ENCODE measurements around the gene ARSB.
"Not testable (repeated sequence)": the region's sequence is repeated elsewhere in the genome, so short reads cannot be mapped to it uniquely, and the experiment has no call there.

ARSB gene

GRCh38 chr5:78858364-78858763, 126.7 kb downstream of the ARSB start:
- no peak overlapping the region for H3K4me2 ChIP-seq (ENCODE audit: low read length)
- H3K36me3 ChIP-seq (ENCODE audit: control insufficient read depth, low read length): no peaks in the 10 kb centered on the region
- H4K20me1 ChIP-seq (ENCODE audit: control insufficient read depth, insufficient read depth, low read depth, low read length): no peaks in the 10 kb centered on the region
- no peaks in the 10 kb centered on the region for H3F3A ChIP-seq (ENCODE audit: control insufficient read depth, insufficient read depth)
- H3K4me1 ChIP-seq (ENCODE audit: control insufficient read depth, low read length): no peaks in the 10 kb centered on the region
- no peak for TF ChIP-seq CTCF (IDR thresholded peaks at IDR 0.05; ENCODE audit: low read depth, low read length, poor library complexity, severe bottlenecking)
- no peak for TF ChIP-seq EZH2phosphoT487 (IDR thresholded peaks at IDR 0.05; ENCODE audit: borderline replicate concordance, low read length)
- no peak overlapping the region for H3K4me3 ChIP-seq (ENCODE audit: low read length)
- H3K27ac ChIP-seq (ENCODE audit: low read depth, low read length): no peak overlapping the region
- no peaks in the 10 kb centered on the region for H3K79me2 ChIP-seq (ENCODE audit: control insufficient read depth, low read length)
- peaks cover 8% of the 10 kb centered on the region; the same call in 1 of the 2 replicates for H3K9me3 ChIP-seq (ENCODE audit: control insufficient read depth, insufficient read depth, low read length)
- H3K9me2 ChIP-seq (replicated peaks; ENCODE audit: control insufficient read depth, low read length): no peaks in the 10 kb centered on the region
- no peaks in the 10 kb centered on the region for H3K27me3 ChIP-seq (ENCODE audit: control insufficient read depth, low read length)

- no peaks in the 10 kb centered on the region for H3F3A ChIP-seq (ENCODE audit: control insufficient read depth, insufficient read depth)
- H3K4me3 ChIP-seq (ENCODE audit: low read length): no peak overlapping the region
- H3K27ac ChIP-seq (ENCODE audit: low read depth, low read length): no peak overlapping the region
- no peaks in the 10 kb centered on the region for H4K20me1 ChIP-seq (ENCODE audit: control insufficient read depth, insufficient read depth, low read depth, low read length)
- H3K27me3 ChIP-seq (ENCODE audit: control insufficient read depth, low read length): no peaks in the 10 kb centered on the region
- TF ChIP-seq CTCF (IDR thresholded peaks at IDR 0.05; ENCODE audit: low read depth, low read length, poor library complexity, severe bottlenecking) (no peak), EZH2phosphoT487 (IDR thresholded peaks at IDR 0.05; ENCODE audit: borderline replicate concordance, low read length) (no peak)
- no peaks in the 10 kb centered on the region for H3K36me3 ChIP-seq (ENCODE audit: control insufficient read depth, low read length)
- peaks cover 8% of the 10 kb centered on the region; the same call in 1 of the 2 replicates for H3K9me3 ChIP-seq (ENCODE audit: control insufficient read depth, insufficient read depth, low read length)
- no peaks in the 10 kb centered on the region for H3K79me2 ChIP-seq (ENCODE audit: control insufficient read depth, low read length)
- no peaks in the 10 kb centered on the region for H3K4me1 ChIP-seq (ENCODE audit: control insufficient read depth, low read length)
- H3K4me2 ChIP-seq (ENCODE audit: low read length): no peak overlapping the region
- H3K9me2 ChIP-seq (replicated peaks; ENCODE audit: control insufficient read depth, low read length): no peaks in the 10 kb centered on the region
Observed at GRCh38 chr5:78855026-78855425, 130.1 kb downstream of the ARSB start.

- not testable (repeated sequence) for H3K27ac ChIP-seq (ENCODE audit: low read depth, low read length); H3K36me3 ChIP-seq (ENCODE audit: control insufficient read depth, low read length); H3K4me2 ChIP-seq (ENCODE audit: low read length); H4K20me1 ChIP-seq (ENCODE audit: control insufficient read depth, insufficient read depth, low read depth, low read length); H3K9me2 ChIP-seq (replicated peaks; ENCODE audit: control insufficient read depth, low read length); H3K79me2 ChIP-seq (ENCODE audit: control insufficient read depth, low read length); H3F3A ChIP-seq (ENCODE audit: control insufficient read depth, insufficient read depth); H3K9me3 ChIP-seq (ENCODE audit: control insufficient read depth, insufficient read depth, low read length); H3K27me3 ChIP-seq (ENCODE audit: control insufficient read depth, low read length); H3K4me3 ChIP-seq (ENCODE audit: low read length)
- H3K4me1 ChIP-seq (ENCODE audit: control insufficient read depth, low read length): peaks cover 11% of the 10 kb centered on the region
Observed at GRCh38 chr5:78851891-78852290, 133.2 kb downstream of the ARSB start.

- Histone ChIP-seq H3K9me3 (ENCODE audit: control insufficient read depth, insufficient read depth, low read length) (peaks cover 5% of the 10 kb centered on the region; the same call in 1 of the 2 replicates), H3K36me3 (ENCODE audit: control insufficient read depth, low read length) (no peaks in the 10 kb centered on the region), H3K27me3 (ENCODE audit: control insufficient read depth, low read length) (no peaks in the 10 kb centered on the region), H3K27ac (ENCODE audit: low read depth, low read length) (peak overlapping the region; percentile 68), H4K20me1 (ENCODE audit: control insufficient read depth, insufficient read depth, low read depth, low read length) (no peaks in the 10 kb centered on the region), H3K4me3 (ENCODE audit: low read length) (peak overlapping the region; percentile 29), H3K4me2 (ENCODE audit: low read length) (peak overlapping the region; percentile 60), H3F3A (ENCODE audit: control insufficient read depth, insufficient read depth) (no peaks in the 10 kb centered on the region), H3K9me2 (replicated peaks; ENCODE audit: control insufficient read depth, low read length) (no peaks in the 10 kb centered on the region), H3K4me1 (ENCODE audit: control insufficient read depth, low read length) (peaks cover 60% of the 10 kb centered on the region), H3K79me2 (ENCODE audit: control insufficient read depth, low read length) (no peaks in the 10 kb centered on the region)
- TF ChIP-seq CTCF (IDR thresholded peaks at IDR 0.05; ENCODE audit: low read depth, low read length, poor library complexity, severe bottlenecking) (no peak), EZH2phosphoT487 (IDR thresholded peaks at IDR 0.05; ENCODE audit: borderline replicate concordance, low read length) (no peak)
Observed at GRCh38 chr5:78845470-78845869, 139.6 kb downstream of the ARSB start.
